ENCODE measurements around the gene DMKN.
A peak's percentile ranks its signal among the peaks of the same experiment; 100 is the strongest.
"Not testable (repeated sequence)": the region's sequence is repeated elsewhere in the genome, so short reads cannot be mapped to it uniquely, and the experiment has no call there.

The DMKN gene

GRCh38 chr19:35495107-35496064, 18.1 kb downstream of the DMKN start:
- DNase-seq = peak; percentile 77

DNA sequence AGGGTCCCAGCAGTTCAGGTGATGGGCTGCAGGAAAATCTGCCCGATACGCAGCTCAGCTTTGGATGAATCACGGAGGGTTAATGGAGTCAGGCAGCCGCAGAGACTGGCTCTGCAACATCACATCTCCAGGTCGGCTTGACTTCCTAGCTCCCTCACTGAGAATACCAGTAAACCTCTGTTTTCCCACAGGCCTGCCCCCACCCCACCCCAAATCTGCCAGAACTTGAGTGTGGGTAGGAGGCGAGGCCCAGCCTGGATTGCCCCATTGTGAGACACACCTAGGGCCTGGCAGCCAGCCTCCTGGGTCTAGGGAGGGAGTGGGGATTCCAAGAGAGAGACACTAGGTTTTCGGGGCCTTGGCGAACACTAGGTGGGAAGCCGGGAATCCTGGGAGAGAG, 19.5 kb downstream of the DMKN start:
- no peak for DNase-seq

DNA sequence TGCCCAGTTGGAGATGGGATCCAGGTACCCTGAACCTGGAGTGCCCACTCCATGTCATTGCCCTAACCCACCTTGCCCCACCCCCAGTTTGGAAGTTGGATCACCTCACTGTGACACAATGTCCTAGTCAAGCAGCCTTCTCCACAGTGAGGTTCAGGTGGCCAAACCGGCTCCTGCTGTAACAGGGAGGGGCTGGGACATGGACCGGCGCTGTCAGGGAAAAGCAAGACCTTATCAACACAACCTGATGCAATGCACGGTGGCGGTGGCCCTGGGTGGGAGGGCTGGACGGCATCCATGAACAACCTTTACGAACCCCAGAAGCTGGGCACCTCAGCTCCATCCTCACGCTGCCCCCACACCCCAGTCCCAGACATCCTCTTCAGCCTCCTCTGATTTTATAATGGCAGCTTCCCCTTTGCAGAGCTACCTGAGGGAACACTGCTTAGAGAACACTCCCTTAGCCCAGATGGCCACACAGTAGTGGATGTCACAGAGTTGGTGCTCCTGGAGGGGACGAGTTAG, 21.6 kb downstream of the DMKN start:
- DNase-seq = no peak

GRCh38 chr19:35490364-35490763, 23.1 kb downstream of the DMKN start, which contains the start of gene KRTDAP:
Gene KRTDAP, minus strand, starts transcription at chr19:35490464. Its CDS starts 22 bp downstream, at chr19:35490442.
- no peak for DNase-seq

DNA sequence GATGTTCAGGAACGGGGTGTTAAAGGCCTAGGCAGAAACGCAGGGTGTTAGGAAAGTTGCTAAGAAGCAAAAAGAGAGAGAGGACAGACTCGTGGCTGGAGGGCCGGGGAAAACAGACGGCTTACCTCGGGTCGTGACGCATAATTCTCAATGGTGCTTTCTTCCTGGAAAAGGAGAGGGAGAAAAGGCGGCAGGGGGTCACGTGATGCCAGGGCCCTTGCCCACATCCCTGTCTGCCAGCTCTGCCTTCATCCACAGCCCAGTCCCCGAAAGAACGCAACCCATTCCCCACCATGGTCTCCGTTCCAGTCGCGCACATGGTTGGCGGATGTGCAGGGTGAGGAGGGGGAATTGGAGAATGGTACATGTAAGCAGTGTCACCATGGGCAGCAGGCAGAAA, 24.8 kb downstream of the DMKN start:
- no peak for DNase-seq

DNA sequence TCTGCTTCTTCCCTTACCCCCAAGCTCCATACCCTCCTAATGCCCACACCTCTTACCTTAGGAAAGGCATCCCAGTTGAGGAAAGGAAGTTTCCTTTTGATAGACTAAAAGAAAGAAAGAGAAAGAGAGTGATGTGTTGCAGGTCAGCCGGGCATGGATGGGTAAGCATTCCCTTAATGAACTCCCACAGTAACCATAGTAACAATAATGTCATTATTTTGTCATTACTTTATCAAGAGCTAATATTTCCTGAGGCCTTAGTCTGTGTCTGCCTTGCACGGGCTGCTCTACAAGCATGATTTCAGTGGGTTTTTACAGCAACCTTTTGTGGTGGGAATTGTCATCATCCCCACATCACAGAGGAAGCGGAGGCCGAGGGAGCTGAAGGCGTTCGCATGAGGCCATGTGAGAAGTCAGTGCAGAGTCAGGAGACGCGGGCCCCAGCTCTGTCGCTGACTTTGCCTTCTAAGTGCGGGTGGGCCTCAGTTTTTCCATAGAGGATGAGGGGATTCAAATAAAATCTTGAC, 25.7 kb downstream of the DMKN start:
- DNase-seq = no peak

GRCh38 chr19:35486268-35486708, 27.2 kb downstream of the DMKN start:
- no peak for DNase-seq

GRCh38 chr19:35484252-35485036, 29.0 kb downstream of the DMKN start:
- no peak for DNase-seq

DNA sequence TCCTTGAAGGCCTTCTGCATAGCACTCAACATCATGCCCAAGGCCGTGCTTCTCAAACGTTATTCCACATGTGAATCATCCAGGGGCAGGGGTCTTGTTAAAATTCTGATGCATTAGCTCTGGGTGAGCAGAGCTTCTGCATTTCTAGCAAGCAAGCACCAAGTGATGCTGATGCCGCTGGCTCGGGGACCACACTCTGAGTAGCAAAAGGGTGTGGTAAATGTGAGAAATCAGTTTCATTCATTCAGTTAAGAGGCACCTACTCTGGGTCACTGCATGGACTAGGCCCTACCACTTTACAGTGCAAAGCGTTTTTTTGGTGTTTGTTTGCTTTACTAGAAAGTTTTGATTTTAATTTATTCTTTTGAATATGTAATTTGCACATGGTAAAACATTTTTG, 30.4 kb downstream of the DMKN start:
- DNase-seq = no peak

- no peak for DNase-seq
These were observed 34.4 kb downstream of the DMKN start for GRCh38 chr19:35478794-35479677.

GRCh38 chr19:35476149-35476548, 37.3 kb downstream of the DMKN start:
- no peak for DNase-seq

GRCh38 chr19:35474594-35474993, 38.9 kb downstream of the DMKN start:
- DNase-seq = not testable (repeated sequence)

- DNase-seq = no peak
These were observed 39.3 kb downstream of the DMKN start for GRCh38 chr19:35474104-35474503.

DNA sequence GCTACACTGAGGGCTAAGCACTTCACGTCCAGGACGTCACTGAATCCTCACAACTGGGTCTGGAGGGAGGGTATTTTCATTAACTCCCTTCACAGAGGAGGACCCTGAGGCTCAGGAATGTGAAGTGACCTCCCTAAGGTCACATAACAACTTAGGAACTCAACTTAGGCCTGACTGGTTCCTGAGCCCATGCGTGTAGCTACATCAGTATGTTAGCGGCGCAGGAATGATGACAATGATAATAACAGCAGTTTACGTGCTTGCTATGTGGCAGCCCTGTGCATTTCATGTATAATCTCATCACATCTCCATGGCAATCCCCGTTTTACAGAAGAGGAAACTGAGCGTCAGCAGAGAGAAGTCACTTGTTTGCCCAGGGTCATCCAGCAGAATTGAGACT, 41.5 kb downstream of the DMKN start:
- no peak for DNase-seq

DNA sequence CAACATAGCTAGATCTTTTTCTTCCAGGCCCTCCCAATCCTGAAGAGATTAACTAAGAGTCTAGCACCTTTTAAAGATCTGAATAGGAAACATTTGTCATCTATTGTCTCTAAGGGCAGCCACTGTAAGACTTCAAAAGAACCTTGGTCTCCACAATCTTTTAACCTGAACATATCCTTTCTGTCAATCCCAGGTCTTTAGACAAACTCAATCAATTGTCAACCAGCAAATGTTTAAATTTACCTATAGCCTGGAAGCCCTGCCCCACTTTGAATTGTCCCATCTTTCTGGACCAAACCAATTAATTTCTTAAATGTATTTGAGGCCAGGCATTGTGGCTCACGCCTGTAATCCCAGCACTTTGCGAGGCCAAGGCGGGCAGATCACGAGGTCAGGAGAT, 42.4 kb downstream of the DMKN start:
- DNase-seq = not testable (repeated sequence)

GRCh38 chr19:35470128-35470527, 43.3 kb downstream of the DMKN start:
- no peak for DNase-seq

DNA sequence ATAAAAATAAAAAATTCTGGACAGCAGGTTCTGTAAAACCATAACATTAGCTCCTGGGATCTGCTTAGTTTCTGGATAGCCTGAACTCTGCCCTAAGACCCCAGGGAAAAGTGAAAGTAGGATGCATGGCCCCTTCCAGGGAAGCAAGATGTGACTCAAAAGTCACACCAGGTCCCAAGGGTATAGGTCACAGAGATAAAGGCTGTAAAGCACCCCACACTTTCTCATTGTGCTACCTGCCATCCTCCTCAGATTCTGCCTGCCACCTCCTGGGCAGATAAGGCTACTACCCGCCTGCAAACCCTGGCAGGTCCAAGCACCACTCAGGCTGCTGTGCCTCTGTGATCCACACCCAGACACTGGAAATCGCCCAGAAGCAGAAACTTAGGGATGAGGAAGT, 44.8 kb downstream of the DMKN start:
- DNase-seq = peak; percentile 47

DNA sequence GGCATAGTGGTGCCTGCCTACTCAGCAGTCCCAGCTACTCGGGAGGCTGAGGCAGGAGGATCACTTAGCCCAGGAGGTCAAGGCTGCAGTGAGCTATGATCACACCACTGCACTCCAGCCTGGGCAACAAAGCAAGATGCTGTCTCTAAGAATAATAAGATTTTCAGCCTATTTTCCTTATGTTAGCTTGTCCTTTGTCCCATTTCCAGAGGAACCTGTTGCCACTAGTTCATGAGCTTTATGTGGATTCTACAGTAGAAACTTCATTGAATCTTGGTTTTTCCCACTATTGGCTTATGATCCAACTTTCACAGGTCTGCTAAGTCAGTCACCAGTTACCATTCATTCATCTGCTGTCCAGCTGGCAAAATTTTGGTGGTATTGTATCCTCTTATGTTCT, 47.2 kb downstream of the DMKN start:
- DNase-seq = no peak

DNA sequence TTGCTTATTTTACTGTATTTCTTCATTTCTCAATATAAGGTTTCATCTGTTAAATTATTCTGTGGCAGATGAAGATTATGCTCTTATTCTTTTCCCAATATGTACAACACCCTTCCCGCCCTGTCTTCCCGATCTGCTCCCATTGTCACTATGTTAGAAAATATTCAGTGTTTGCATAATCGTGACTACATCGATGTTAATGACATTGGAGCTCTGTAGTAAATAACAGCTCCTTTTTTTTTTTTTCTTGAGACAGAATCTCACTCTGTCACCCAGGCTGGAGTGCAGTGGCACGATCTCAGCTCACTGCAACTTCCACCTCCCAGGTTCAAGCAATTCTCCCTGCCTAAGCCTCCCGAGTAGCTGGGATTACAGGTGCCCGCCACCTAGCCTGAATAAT, 50.5 kb downstream of the DMKN start:
- not testable (repeated sequence) for DNase-seq

DNA sequence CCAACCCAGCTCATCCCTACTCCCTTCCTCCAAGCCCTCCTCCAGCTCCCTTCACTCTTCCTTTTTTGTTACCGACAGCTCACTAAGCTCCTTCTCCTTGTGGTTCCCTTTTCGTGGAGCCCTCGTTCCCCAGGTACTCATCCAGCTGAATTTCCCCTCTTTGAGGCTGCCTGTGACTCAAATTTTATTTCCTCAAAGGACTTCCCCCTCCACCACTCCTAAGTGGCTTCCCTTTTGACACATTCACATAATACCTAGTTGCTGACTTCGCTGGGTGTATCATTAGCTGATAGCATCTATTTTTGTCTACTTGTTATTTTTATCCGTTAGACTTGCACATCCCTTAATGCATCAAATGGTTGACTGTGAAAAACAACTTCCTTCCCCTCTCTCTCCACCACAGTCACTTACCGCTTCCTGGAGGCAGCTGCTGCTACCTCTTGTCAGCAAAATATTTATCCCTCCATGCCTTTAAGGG, 50.9 kb downstream of the DMKN start:
- no peak for DNase-seq

GRCh38 chr19:35461788-35462187, 51.7 kb downstream of the DMKN start:
- not testable (repeated sequence) for DNase-seq

- no peak for DNase-seq
These were observed 52.4 kb downstream of the DMKN start for GRCh38 chr19:35461060-35461459.
